HG03378 (cell line): Measurements from ENCODE around the gene BLTP1.

ENCODE experiments used
- ATAC-seq: cut with Tn5 transposase; IDR thresholded peaks from one replicate; pipeline ENCODE4 v1.9.1; 2021; ENCODE audit warnings: mild to moderate bottlenecking, moderate library complexity; ENCODE audit not compliant: unreplicated experiment

Gene BLTP1

GRCh38 chr4:122163767-122164166 is 11.6 kb downstream of the BLTP1 start:
- ATAC-seq: no peak

DNA sequence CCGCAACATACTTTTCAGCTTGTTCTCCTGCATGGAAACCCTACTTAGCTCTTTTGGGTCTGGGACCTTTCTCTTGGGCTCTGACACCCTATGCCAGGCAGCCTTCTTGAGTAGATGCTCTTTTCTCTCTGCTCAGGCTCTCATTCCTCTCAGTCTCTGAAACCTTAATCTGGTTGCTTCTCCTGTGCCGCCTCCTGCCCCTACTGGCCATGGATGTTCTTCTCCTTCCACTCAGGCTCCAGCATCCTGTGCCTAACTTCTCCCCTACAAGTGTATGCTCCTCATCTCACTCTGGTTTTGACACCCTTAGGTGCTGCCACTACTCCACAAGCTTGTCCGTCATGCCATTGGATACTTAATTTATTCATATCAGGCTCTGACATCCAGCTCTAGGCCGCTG is 15.2 kb downstream of the BLTP1 start:
- no peak for ATAC-seq

GRCh38 chr4:122170775-122171174 is 18.6 kb downstream of the BLTP1 start:
- no peak for ATAC-seq

- no peak for ATAC-seq
Measured at GRCh38 chr4:122171323-122171722, 19.2 kb downstream of the BLTP1 start.

- no peak for ATAC-seq
Measured at GRCh38 chr4:122172266-122172665, 20.1 kb downstream of the BLTP1 start.

DNA sequence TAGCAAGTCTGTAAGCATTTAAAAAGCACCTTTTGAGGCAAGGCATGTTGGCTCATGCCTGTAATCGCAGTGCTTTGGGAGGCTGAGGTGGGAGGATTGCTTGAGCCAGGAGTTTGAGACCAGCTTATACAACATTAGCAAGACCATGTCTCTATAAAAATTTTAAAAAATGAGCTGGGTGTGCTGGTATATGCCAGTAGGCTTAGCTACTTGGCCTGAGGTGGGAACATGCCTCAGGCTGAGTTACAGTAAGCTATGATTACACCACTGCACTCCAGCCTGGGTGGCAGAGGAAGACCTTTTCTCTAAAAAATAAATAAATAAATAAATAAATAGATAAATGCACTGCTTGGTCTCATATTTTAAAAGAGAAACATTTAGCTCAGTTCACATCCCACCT is 26.8 kb downstream of the BLTP1 start:
- ATAC-seq: no peak

DNA sequence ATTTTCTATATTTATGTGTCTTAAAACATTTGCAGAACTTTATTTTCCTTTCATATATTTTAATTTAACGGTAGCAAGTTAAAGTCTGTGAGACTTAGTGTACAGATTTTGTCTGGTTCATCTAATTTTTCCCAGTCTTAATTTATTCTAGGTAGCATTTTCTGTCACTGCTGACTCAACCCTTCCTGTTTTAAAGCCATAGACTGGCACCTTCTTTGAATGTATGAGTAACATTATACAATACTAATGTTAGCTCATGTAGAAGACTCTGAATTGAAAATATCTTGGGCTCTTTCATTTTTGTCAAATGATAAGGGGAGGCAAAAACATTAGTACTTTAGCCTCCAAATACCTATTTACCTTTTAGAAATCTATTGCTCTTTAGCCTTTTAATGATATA is 43.6 kb downstream of the BLTP1 start:
- no peak for ATAC-seq
